ENCODE results near the gene SLC25A42.

Gene SLC25A42

DNA sequence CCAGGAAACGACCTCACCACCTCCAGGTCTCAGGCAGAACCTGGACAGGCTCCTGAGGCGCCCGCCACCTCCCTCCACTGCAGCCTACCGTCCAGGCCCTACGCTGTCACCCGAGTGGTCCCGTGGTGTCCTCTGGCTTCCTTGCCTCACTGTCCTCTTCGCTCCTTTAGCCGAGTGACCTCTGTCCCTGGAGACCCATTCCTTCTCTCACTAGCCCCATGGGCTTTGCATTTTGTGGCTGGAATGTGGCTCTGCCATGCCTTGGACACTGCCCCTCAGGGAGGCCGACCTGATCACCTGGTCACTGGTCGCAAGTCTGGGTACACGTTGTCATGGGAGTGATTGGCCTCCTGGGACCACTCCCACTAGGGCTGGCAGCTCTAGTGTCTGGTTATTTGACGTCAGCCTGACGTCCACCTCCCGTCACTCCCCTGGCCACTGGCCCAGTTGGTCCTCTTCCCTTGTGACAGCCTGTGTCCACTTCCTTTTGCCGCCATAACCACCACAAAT, 17.9 kb downstream of the SLC25A42 start:
- Histone ChIP-seq H3K27me3 (ENCODE audit: insufficient read depth, poor library complexity, severe bottlenecking) (no peaks in the 10 kb centered on the region), H3K4me3 (replicated peaks; ENCODE audit: insufficient read depth, low read length) (no peak overlapping the region), H3K27ac (replicated peaks) (no peak overlapping the region)
- DNase-seq (ENCODE audit: low read depth in 1 of 2, low spot score in 1 of 2) = no peak
- TF ChIP-seq POLR2AphosphoS5 (IDR thresholded peaks at IDR 0.05; ENCODE audit: low read depth) (no peak), GABPA (IDR thresholded peaks at IDR 0.05; ENCODE audit: low read depth) (no peak), SPI1 (IDR thresholded peaks at IDR 0.05; ENCODE audit: borderline replicate concordance, low read depth) (no peak)
- TF ChIP-seq, protein P1, sequence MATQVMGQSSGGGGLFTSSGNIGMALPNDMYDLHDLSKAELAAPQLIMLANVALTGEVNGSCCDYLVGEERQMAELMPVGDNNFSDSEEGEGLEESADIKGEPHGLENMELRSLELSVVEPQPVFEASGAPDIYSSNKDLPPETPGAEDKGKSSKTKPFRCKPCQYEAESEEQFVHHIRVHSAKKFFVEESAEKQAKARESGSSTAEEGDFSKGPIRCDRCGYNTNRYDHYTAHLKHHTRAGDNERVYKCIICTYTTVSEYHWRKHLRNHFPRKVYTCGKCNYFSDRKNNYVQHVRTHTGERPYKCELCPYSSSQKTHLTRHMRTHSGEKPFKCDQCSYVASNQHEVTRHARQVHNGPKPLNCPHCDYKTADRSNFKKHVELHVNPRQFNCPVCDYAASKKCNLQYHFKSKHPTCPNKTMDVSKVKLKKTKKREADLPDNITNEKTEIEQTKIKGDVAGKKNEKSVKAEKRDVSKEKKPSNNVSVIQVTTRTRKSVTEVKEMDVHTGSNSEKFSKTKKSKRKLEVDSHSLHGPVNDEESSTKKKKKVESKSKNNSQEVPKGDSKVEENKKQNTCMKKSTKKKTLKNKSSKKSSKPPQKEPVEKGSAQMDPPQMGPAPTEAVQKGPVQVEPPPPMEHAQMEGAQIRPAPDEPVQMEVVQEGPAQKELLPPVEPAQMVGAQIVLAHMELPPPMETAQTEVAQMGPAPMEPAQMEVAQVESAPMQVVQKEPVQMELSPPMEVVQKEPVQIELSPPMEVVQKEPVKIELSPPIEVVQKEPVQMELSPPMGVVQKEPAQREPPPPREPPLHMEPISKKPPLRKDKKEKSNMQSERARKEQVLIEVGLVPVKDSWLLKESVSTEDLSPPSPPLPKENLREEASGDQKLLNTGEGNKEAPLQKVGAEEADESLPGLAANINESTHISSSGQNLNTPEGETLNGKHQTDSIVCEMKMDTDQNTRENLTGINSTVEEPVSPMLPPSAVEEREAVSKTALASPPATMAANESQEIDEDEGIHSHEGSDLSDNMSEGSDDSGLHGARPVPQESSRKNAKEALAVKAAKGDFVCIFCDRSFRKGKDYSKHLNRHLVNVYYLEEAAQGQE (IDR thresholded peaks at IDR 0.05; ENCODE audit: insufficient replicate concordance, low read depth) = no peak
- TF ChIP-seq, protein P2, sequence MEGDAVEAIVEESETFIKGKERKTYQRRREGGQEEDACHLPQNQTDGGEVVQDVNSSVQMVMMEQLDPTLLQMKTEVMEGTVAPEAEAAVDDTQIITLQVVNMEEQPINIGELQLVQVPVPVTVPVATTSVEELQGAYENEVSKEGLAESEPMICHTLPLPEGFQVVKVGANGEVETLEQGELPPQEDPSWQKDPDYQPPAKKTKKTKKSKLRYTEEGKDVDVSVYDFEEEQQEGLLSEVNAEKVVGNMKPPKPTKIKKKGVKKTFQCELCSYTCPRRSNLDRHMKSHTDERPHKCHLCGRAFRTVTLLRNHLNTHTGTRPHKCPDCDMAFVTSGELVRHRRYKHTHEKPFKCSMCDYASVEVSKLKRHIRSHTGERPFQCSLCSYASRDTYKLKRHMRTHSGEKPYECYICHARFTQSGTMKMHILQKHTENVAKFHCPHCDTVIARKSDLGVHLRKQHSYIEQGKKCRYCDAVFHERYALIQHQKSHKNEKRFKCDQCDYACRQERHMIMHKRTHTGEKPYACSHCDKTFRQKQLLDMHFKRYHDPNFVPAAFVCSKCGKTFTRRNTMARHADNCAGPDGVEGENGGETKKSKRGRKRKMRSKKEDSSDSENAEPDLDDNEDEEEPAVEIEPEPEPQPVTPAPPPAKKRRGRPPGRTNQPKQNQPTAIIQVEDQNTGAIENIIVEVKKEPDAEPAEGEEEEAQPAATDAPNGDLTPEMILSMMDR (IDR thresholded peaks at IDR 0.05; ENCODE audit: insufficient read depth, low read length) = no peak

DNA sequence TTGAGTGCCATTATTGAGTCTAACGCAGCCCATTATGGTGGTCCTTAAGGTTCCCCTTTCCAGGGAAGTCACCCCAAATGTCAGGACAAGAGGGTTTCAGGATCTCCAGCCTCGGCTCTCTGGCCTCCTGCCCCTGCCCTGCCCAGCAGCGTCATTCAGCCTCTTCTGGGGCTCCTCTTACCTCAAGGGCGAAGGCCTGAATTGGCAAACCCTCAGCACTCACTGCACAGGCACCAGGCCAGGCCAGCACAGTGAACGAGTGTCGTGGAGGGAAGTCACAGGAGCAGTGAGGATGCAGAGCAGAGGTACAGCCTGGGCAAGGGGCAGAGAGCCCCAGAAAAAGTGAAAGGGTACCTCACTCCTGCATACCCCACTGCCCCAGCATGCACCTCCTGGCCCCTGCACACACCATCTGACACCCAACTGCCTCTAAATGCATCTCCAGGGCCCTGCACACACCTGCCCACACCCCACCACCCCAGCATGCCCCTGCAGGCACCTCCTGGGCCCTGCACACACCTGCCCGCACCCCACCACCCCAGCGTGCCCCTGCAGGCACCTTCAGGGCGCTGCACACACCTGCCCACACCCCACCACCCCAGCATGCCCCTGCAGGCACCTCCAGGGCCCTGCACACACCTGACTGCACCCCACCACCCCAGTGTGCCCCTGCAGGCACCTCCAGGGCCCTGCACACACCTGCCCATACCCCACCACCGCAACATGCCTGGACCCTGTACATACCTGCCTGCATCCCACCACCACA, 19.8 kb downstream of the SLC25A42 start:
- Histone ChIP-seq H3K27ac (replicated peaks) (no peak overlapping the region), H3K4me3 (replicated peaks; ENCODE audit: insufficient read depth, low read length) (no peak overlapping the region), H3K27me3 (ENCODE audit: insufficient read depth, poor library complexity, severe bottlenecking) (no peaks in the 10 kb centered on the region)
- TF ChIP-seq POLR2AphosphoS5 (IDR thresholded peaks at IDR 0.05; ENCODE audit: low read depth) (no peak), GABPA (IDR thresholded peaks at IDR 0.05; ENCODE audit: low read depth) (no peak), SPI1 (IDR thresholded peaks at IDR 0.05; ENCODE audit: borderline replicate concordance, low read depth) (no peak)
- TF ChIP-seq, protein P2 (IDR thresholded peaks at IDR 0.05; ENCODE audit: insufficient read depth, low read length) = no peak
- TF ChIP-seq, protein P1 (IDR thresholded peaks at IDR 0.05; ENCODE audit: insufficient replicate concordance, low read depth) = no peak
- no peak for DNase-seq (ENCODE audit: low read depth in 1 of 2, low spot score in 1 of 2)

DNA sequence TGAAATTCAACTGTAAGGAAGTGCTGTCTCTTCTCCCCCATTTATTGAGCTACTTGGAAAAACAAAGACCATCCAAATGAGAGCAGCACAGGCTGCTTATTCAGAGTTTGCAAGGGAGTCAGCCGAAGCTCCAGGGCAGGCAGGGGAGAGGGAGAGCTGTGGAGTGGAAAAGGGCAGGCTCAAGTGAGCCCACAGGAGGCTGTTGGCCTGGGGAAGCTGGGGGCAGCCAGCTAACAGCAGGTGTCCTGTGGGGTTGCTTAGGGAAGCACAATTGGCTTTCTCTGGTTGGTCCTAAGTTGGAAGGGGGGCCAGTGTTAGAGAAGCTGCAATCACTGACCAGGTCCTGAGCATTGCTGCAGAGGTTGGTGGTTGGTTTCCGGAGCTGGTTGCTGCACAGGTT, 23.9 kb downstream of the SLC25A42 start:
- H3K27ac ChIP-seq (replicated peaks) = no peak overlapping the region
- no peak for DNase-seq (ENCODE audit: low read depth in 1 of 2, low spot score in 1 of 2)
- TF ChIP-seq, protein P2 (IDR thresholded peaks at IDR 0.05; ENCODE audit: insufficient read depth, low read length) = no peak
- TF ChIP-seq, protein P1 (IDR thresholded peaks at IDR 0.05; ENCODE audit: insufficient replicate concordance, low read depth) = no peak
- no peak for TF ChIP-seq GABPA (IDR thresholded peaks at IDR 0.05; ENCODE audit: low read depth)
- no peak for TF ChIP-seq SPI1 (IDR thresholded peaks at IDR 0.05; ENCODE audit: borderline replicate concordance, low read depth)
- TF ChIP-seq POLR2AphosphoS5 (IDR thresholded peaks at IDR 0.05; ENCODE audit: low read depth) = no peak
- no peaks in the 10 kb centered on the region for H3K27me3 ChIP-seq (ENCODE audit: insufficient read depth, poor library complexity, severe bottlenecking)
- H3K4me3 ChIP-seq (replicated peaks; ENCODE audit: insufficient read depth, low read length) = no peak overlapping the region

Measured in HL-60 (cell line).